22Rv1 (cell line): ENCODE data around the gene PLD5.

Source experiments
- ZFX ChIP-seq: fragments of 450-650 bp; IDR thresholded peaks from 2 replicates; pipeline ENCODE4 v1.6.1; 2017; ENCODE audit warnings: antibody characterized with exemption, borderline replicate concordance
- TF ChIP-seq, protein P1 (sequence below): fragments of 450-650 bp; IDR thresholded peaks from 2 replicates; pipeline ENCODE4 v1.5.1; 2017; ENCODE audit warnings: mild to moderate bottlenecking

GRCh38 chr1:242189591-242189990 lies 334.9 kb downstream of the PLD5 start:
- TF ChIP-seq, protein P1, sequence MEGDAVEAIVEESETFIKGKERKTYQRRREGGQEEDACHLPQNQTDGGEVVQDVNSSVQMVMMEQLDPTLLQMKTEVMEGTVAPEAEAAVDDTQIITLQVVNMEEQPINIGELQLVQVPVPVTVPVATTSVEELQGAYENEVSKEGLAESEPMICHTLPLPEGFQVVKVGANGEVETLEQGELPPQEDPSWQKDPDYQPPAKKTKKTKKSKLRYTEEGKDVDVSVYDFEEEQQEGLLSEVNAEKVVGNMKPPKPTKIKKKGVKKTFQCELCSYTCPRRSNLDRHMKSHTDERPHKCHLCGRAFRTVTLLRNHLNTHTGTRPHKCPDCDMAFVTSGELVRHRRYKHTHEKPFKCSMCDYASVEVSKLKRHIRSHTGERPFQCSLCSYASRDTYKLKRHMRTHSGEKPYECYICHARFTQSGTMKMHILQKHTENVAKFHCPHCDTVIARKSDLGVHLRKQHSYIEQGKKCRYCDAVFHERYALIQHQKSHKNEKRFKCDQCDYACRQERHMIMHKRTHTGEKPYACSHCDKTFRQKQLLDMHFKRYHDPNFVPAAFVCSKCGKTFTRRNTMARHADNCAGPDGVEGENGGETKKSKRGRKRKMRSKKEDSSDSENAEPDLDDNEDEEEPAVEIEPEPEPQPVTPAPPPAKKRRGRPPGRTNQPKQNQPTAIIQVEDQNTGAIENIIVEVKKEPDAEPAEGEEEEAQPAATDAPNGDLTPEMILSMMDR, result peak; percentile 57
- TF ChIP-seq ZFX, result no peak
